Astrocyte (in vitro differentiated cells and primary cell): ENCODE results near the gene MARF1.

Experiments
- CTCF ChIP-seq: IDR thresholded peaks from 2 replicates; pipeline ENCODE4 v1.5.1; 2011; ENCODE audit warnings: low read depth, mild to moderate bottlenecking, inconsistent platforms, low read length, moderate library complexity; ENCODE audit not compliant: insufficient read depth
- EZH2 ChIP-seq: IDR thresholded peaks from 2 replicates; pipeline ENCODE4 v1.6.1; 2012; ENCODE audit warnings: mild to moderate bottlenecking, low read length, inconsistent platforms; ENCODE audit not compliant: insufficient read depth

DNA sequence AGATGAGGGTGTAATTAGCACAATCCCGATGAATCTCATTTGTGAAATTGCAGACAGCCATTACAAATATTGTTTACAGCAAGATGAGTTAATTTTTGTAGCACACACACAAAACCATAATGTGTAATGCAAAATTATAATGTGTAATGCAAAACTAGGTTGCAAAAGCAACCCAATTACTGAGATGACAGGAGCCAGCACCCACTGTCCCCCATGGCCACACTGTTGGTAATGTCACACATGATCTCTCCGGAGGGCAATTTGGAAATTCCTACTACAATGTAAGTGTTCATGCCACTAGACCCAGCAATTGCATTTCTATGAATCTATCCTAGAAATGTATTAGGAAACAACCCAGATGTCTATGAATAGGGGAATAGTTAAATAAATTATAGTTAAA is 76.9 kb downstream of the MARF1 start:
- TF ChIP-seq CTCF (no peak), EZH2 (no peak)
